CD8-positive, alpha-beta memory T cell (primary cell): ENCODE results near the gene PADI2. TPM values are rescaled to one million over a fixed set of nuclear protein-coding genes. Genes with fewer than 3 reads are reported as not detected.

Experiments used
- CTCF ChIA-PET: fragments of 350-600 bp; sonication (Branson Sonifier 250); formaldehyde crosslinking; loops from one replicate; lab custom pipeline; 2021; ENCODE audit warnings: antibody characterized with exemption; lab: Charles Lee
- POLR2A ChIA-PET: fragments of 350-600 bp; sonication (Branson Sonifier 250); formaldehyde crosslinking; loops from one replicate; lab custom pipeline; 2021; ENCODE audit warnings: antibody characterized with exemption; lab: Charles Lee
- DNase-seq, 5 donors: peaks; one replicate each; pipeline versions ENCODE4 v3.0.0 to v3.0.0-alpha.2; 2020 to 2022; ENCODE audit warnings: mixed read lengths in 1 of 5
- H3K27ac ChIP-seq: one replicate; pipeline ENCODE4 v1.7.0; 2013; ENCODE audit warnings: low read depth, mild to moderate bottlenecking, low read length, moderate library complexity
- H3K27me3 ChIP-seq: 2 replicates; pipeline ENCODE4 v1.7.0; 2013; ENCODE audit warnings: low read length, mild to moderate bottlenecking; ENCODE audit not compliant: insufficient read depth, poor library complexity, severe bottlenecking
- H3K36me3 ChIP-seq: 2 replicates; pipeline ENCODE4 v1.7.0; 2013; ENCODE audit warnings: mild to moderate bottlenecking, low read length, moderate library complexity; ENCODE audit not compliant: insufficient read depth
- H3K4me1 ChIP-seq: 2 replicates; pipeline ENCODE4 v1.7.0; 2013; ENCODE audit warnings: mild to moderate bottlenecking, low read length, moderate library complexity; ENCODE audit not compliant: insufficient read depth
- H3K4me3 ChIP-seq: 2 replicates; pipeline ENCODE4 v1.7.0; 2013; ENCODE audit warnings: mild to moderate bottlenecking, low read length
- H3K9me3 ChIP-seq: 2 replicates; pipeline ENCODE4 v1.7.0; 2013; ENCODE audit warnings: mild to moderate bottlenecking, low read length
- H3K27ac Mint-ChIP-seq, 8 donors: one replicate each; pipeline ENCODE4 v1.8.0; 2020 to 2021; ENCODE audit warnings: mixed read lengths in 8 of 8, mild to moderate bottlenecking in 6 of 8, inconsistent platforms in 3 of 8, moderate library complexity in 3 of 8
- H3K27me3 Mint-ChIP-seq, 2 donors: one replicate each; pipeline ENCODE4 v1.8.0; 2020 to 2021; ENCODE audit warnings: mixed read lengths in 2 of 2, mild to moderate bottlenecking in 1 of 2, moderate library complexity in 1 of 2
- H3K36me3 Mint-ChIP-seq, 3 donors: one replicate each; pipeline ENCODE4 v1.8.0; 2020 to 2021; ENCODE audit warnings: mixed read lengths in 3 of 3, inconsistent platforms in 1 of 3, mild to moderate bottlenecking in 1 of 3
- H3K4me1 Mint-ChIP-seq, 3 donors: one replicate each; pipeline ENCODE4 v1.8.0; 2020 to 2021; ENCODE audit warnings: mixed read lengths in 3 of 3, inconsistent platforms in 1 of 3, mild to moderate bottlenecking in 1 of 3
- H3K4me3 Mint-ChIP-seq, 7 donors: one replicate each; pipeline ENCODE4 v1.8.0; 2020 to 2021; ENCODE audit warnings: mixed read lengths in 7 of 7, mild to moderate bottlenecking in 6 of 7, moderate library complexity in 4 of 7, inconsistent platforms in 2 of 7
- H3K9me3 Mint-ChIP-seq, 5 donors: one replicate each; pipeline ENCODE4 v1.8.0; 2020 to 2022; ENCODE audit warnings: mixed read lengths in 5 of 5, mild to moderate bottlenecking in 3 of 5, moderate library complexity in 2 of 5, inconsistent platforms in 1 of 5
- polyA plus RNA-seq: library from polyadenylated mRNA; unstranded; fragments of 300-500 nt; fragmentation: Illumina TruSeq; gene quantifications from one replicate; pipeline ENCODE4 v1.2.3, GENCODE V29; 2021
- total RNA-seq, 2 experiments: library from RNA; stranded (reverse); gene quantifications; one replicate each; pipeline ENCODE4 v1.2.3, GENCODE V29; 2021

Gene PADI2
- total and polyA plus RNA-seq, 3 experiments from 2014 or later, result not detected

DNA sequence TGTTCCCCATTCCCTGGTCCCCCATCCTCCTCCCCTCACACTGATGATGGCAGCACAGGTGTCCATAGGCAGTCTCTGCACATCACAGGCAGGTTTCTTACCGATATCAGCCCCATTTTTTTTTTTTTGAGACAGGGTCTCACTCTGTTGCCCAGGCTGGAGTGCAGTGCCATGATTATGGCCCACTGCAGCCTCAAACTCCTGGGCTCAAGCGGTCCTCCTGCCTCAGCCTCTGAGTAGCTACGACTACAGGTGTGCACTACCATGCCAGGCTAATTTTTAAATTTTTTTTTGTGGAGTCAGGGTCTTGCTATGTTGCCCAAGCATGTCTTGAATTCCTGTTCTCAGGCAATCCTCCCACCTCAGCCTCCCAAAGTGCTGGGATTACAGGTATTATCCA is 36.5 kb downstream of the PADI2 start:
- H3K4me3 ChIP-seq, result no peak overlapping the region
- Mint-ChIP-seq H3K36me3 (no peaks in the 10 kb centered on the region), H3K4me1 (no peaks in the 10 kb centered on the region), H3K4me3 (no peak overlapping the region), H3K27ac (no peak overlapping the region), H3K27me3 (peaks cover 5 to 10% of the 10 kb centered on the region in 2 donors), H3K9me3 (no peaks in the 10 kb centered on the region)
- ChIA-PET POLR2A (no interaction called here), CTCF (interaction anchor here (0.7 kb wide), 1 partner anchor 43 kb away, joined by 3 read pairs; no protein-coding TSS in a partner anchor)
- no peaks in the 10 kb centered on the region for H3K27me3 ChIP-seq
- H3K4me1 ChIP-seq, result no peaks in the 10 kb centered on the region
- H3K9me3 ChIP-seq, result no peaks in the 10 kb centered on the region
- H3K36me3 ChIP-seq, result no peaks in the 10 kb centered on the region
- H3K27ac ChIP-seq, result no peak overlapping the region
- DNase-seq, result no peak

DNA sequence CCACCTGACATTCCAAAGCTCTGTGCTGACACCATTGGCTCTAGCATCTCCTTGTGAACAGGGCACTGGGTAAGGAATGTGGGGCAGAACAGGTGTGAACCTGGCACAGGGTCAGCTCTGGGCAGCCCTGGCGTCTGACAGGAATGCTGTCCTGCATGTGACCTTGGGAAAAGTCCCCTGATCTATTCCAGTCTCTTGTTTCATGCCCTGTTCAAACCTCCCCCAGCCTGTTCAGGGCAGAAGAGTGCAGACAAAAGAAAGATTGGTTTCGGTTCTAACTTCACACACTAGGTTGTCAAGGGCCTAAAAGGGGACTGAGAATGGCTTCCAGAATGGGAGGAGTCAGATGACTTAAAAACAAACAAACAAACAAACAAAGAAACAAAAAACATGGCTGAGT is 37.8 kb downstream of the PADI2 start:
- Histone ChIP-seq H3K36me3 (no peaks in the 10 kb centered on the region), H3K4me3 (no peak overlapping the region), H3K27ac (no peak overlapping the region), H3K4me1 (no peaks in the 10 kb centered on the region), H3K9me3 (no peaks in the 10 kb centered on the region), H3K27me3 (no peaks in the 10 kb centered on the region)
- no peak for DNase-seq
- peak overlapping the region in 1 of 8 donors; percentile 77 for H3K27ac Mint-ChIP-seq
- H3K4me3 Mint-ChIP-seq, result no peak overlapping the region
- no peaks in the 10 kb centered on the region for H3K4me1 Mint-ChIP-seq
- no peaks in the 10 kb centered on the region for H3K9me3 Mint-ChIP-seq
- H3K27me3 Mint-ChIP-seq, result peaks cover 5 to 9% of the 10 kb centered on the region in 2 donors
- H3K36me3 Mint-ChIP-seq, result no peaks in the 10 kb centered on the region
- ChIA-PET POLR2A (no interaction called here), CTCF (no interaction called here)

DNA sequence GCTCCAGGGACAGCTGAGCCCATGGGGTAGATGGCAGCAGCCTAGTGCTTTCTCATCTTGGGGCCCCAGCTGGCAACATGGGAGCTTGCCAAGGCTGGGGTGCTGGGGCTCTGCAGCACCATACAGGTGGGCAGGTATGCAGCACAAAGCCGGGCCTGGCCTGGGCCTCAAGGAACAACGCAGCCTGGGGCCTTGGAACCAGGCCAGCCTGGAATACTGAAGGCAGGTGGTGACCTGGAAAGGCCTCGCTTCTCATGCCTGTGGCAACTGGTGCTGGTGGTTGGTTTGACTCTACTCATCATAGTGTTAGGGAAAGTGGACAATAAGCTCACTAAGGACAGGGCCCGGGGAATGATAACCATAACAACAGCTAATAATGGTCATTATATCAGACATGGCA is 38.4 kb downstream of the PADI2 start:
- H3K36me3 ChIP-seq, result no peaks in the 10 kb centered on the region
- H3K27ac ChIP-seq, result no peak overlapping the region
- no peaks in the 10 kb centered on the region for H3K9me3 ChIP-seq
- H3K27me3 ChIP-seq, result no peaks in the 10 kb centered on the region
- no peak for DNase-seq
- ChIA-PET POLR2A (no interaction called here), CTCF (no interaction called here)
- no peak overlapping the region for H3K4me3 ChIP-seq
- Mint-ChIP-seq H3K4me3 (no peak overlapping the region), H3K27me3 (peaks cover 5 to 9% of the 10 kb centered on the region in 2 donors), H3K4me1 (no peaks in the 10 kb centered on the region), H3K36me3 (no peaks in the 10 kb centered on the region), H3K9me3 (no peaks in the 10 kb centered on the region), H3K27ac (peak overlapping the region in 1 of 8 donors; percentile 74)
- H3K4me1 ChIP-seq, result no peaks in the 10 kb centered on the region

DNA sequence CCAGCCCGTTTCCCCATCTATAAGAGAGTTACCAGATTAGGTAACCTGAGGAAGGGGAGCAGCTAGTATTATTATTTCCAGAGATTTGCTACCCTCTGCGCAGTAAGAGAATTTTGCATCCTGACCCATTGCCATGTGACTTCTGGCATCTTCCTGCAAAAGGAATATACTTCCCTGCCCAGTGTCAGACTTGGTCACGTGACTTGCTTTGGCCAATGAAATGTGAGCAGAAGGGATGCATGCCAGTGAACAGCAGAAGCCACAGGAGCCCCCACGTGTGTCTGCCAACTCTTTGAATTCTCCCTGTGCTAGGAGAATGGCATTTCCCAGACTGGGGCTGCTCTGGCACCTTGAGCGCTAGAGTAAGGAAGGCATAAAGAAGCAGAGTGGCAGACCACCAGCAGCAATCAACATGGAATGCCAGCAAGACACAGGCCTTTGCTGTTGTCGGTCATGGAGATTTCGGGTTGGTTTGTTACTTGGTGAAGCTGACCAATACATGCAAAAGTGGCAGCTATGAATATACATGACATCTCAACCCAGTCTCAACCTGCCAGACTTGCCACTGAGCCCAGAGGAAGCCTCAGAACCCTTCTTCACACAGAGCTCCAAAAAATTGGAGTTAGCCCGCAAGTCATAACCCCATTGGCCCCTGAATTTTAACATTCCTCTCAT is 39.0 kb downstream of the PADI2 start:
- ChIA-PET POLR2A (no interaction called here), CTCF (no interaction called here)
- Histone ChIP-seq H3K36me3 (no peaks in the 10 kb centered on the region), H3K27me3 (no peaks in the 10 kb centered on the region), H3K4me3 (no peak overlapping the region), H3K4me1 (no peaks in the 10 kb centered on the region), H3K9me3 (no peaks in the 10 kb centered on the region), H3K27ac (no peak overlapping the region)
- Mint-ChIP-seq H3K4me1 (no peaks in the 10 kb centered on the region), H3K9me3 (no peaks in the 10 kb centered on the region), H3K27ac (no peak overlapping the region), H3K4me3 (no peak overlapping the region), H3K27me3 (peaks cover 5 to 9% of the 10 kb centered on the region in 2 donors), H3K36me3 (no peaks in the 10 kb centered on the region)
- no peak for DNase-seq

DNA sequence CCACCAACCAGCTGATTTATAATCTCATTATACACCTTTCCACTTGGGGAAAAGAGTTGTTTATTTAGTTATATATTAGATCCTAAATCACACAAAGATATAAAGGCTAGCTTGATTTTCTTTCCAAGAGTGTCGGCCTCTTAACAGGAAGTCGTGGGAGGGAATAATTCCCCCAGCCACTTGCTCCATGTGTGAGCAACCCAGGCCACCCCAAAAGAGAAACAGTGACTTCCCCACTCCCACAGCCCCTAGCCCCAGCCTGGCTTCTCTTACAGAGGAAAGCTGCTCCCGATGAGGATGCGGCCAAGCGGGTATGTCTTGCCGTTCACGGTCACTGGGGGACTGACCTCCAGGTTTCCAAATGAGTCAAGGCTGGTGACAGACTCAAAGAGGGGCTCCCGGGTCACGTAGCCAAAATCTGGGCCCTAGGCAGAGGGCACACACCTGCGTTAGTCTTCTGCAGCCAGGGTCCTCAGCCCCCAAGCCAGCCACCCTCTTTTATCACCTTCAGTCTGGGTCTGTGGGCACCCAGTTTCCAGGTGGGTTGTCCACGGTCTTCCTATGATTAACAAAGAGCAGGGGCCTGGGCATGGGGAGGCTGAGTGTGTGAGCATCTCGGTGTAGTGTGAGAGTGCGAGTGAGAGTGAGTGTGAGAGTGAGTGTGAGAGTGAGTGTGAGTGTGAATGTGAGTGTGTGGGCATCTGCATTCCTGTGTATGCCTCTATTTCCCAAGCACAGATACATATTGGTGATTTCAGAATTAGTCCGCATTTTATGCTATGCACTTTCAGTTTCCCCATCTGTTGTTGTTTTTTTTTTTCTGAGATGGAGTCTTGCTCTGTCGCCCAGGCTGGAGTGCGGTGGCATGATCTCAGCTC is 40.0 kb downstream of the PADI2 start:
- no peak for DNase-seq
- Histone ChIP-seq H3K4me3 (no peak overlapping the region), H3K9me3 (no peaks in the 10 kb centered on the region), H3K27me3 (no peaks in the 10 kb centered on the region), H3K36me3 (no peaks in the 10 kb centered on the region), H3K27ac (no peak overlapping the region), H3K4me1 (no peaks in the 10 kb centered on the region)
- ChIA-PET CTCF (no interaction called here), POLR2A (no interaction called here)
- Mint-ChIP-seq H3K27ac (peak overlapping the region in 1 of 8 donors; percentile 14), H3K4me3 (no peak overlapping the region), H3K27me3 (peaks cover 3 to 4% of the 10 kb centered on the region in 2 donors), H3K4me1 (no peaks in the 10 kb centered on the region), H3K36me3 (no peaks in the 10 kb centered on the region), H3K9me3 (no peaks in the 10 kb centered on the region)

DNA sequence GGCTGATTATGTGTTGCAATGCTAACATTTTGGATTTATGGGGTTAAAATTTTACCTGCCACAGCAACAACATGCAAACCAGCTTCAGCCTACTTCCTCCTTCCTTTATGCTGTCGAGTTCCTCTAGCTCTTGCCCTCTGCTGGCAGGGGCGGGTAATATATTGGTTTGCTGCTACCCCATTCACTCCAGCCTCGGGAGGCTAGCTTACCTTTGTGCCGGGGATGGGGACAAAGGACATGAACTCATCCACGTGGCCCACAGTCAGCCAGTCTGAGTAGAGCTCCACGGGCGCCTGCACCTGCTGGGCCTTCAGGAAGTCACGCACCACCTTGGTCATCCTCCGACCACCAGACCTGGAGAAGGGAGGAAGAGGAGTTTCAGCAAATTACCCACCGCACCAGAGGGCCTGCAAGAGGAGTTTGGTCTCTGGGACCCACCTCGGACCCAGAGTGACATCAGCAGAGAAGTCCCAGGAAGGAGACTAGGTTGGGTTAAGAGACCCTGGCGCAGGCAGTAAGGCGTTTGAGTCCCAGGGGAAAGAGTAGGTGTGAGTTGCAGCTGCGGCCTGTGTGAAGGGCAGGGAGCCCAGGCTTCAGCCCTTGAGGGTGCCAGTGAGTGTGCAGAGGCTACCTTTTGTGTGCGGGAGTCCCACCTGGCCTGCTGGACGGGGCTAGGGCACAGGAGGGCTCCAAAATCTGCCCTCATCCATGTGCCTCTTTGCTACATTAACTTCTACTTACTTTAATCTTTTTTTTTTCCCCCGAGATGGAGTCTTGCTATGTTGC is 43.6 kb downstream of the PADI2 start:
- Mint-ChIP-seq H3K27ac (no peak overlapping the region), H3K36me3 (no peaks in the 10 kb centered on the region), H3K9me3 (no peaks in the 10 kb centered on the region), H3K4me3 (no peak overlapping the region), H3K4me1 (no peaks in the 10 kb centered on the region), H3K27me3 (peaks cover 3 to 9% of the 10 kb centered on the region in 2 donors)
- H3K4me1 ChIP-seq, result no peaks in the 10 kb centered on the region
- no peak overlapping the region for H3K27ac ChIP-seq
- CTCF ChIA-PET, result no interaction called here
- no peaks in the 10 kb centered on the region for H3K27me3 ChIP-seq
- no peak for DNase-seq
- H3K36me3 ChIP-seq, result no peaks in the 10 kb centered on the region
- no peaks in the 10 kb centered on the region for H3K9me3 ChIP-seq
- POLR2A ChIA-PET, result no interaction called here
- no peak overlapping the region for H3K4me3 ChIP-seq

DNA sequence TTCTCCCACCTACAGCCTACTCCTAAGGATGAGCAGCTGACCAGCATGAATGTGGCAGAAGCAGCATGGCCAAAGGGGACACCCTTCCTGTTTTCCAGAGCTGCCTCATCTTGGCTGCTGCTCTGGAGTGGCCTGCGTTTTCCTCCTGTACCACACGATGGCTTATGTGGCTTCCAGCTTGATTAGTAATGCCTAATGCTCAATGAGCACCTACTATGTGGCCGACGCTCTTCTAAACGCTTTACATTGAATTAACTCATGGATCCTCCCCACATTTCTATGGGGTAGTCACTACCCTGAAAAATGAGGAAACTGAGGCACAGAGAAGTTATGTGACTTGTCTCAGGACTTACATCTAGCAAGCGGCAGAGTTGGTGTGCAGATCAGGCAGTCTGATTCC is 47.5 kb downstream of the PADI2 start:
- ChIA-PET POLR2A (no interaction called here), CTCF (no interaction called here)
- no peaks in the 10 kb centered on the region for H3K4me1 Mint-ChIP-seq
- DNase-seq, result no peak
- Histone ChIP-seq H3K27me3 (no peaks in the 10 kb centered on the region), H3K36me3 (no peaks in the 10 kb centered on the region), H3K9me3 (no peaks in the 10 kb centered on the region), H3K4me3 (no peak overlapping the region), H3K4me1 (no peaks in the 10 kb centered on the region), H3K27ac (no peak overlapping the region)
- no peak overlapping the region for H3K27ac Mint-ChIP-seq
- H3K36me3 Mint-ChIP-seq, result no peaks in the 10 kb centered on the region
- H3K9me3 Mint-ChIP-seq, result no peaks in the 10 kb centered on the region
- H3K27me3 Mint-ChIP-seq, result peaks cover 6 to 9% of the 10 kb centered on the region in 2 donors
- no peak overlapping the region for H3K4me3 Mint-ChIP-seq

DNA sequence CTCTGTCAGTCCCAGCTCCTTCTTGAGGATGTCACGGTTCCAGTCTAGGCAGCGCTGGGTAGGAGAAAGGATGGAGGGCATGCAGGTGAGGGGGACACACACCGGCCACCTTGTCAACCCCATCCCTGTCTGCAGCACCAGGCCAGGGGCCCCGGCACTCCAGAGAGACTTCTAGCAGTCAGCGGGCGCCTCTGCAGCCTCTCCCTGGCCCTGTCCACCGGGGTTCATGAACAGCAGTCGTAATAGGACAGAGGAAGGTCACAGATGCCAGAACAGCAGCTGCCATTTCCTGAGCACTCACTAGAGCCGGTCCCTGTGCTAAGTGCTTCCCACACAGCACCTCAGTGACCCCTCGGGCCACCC is 49.1 kb downstream of the PADI2 start:
- Mint-ChIP-seq H3K27me3 (peaks cover 6 to 8% of the 10 kb centered on the region in 2 donors), H3K4me1 (no peaks in the 10 kb centered on the region), H3K4me3 (no peak overlapping the region), H3K27ac (no peak overlapping the region), H3K36me3 (no peaks in the 10 kb centered on the region), H3K9me3 (no peaks in the 10 kb centered on the region)
- Histone ChIP-seq H3K4me1 (no peaks in the 10 kb centered on the region), H3K4me3 (no peak overlapping the region), H3K27ac (no peak overlapping the region), H3K36me3 (no peaks in the 10 kb centered on the region), H3K27me3 (no peaks in the 10 kb centered on the region), H3K9me3 (no peaks in the 10 kb centered on the region)
- ChIA-PET CTCF (no interaction called here), POLR2A (no interaction called here)
- no peak for DNase-seq
